ENCODE measurements around the gene TCP11.

The TCP11 gene

DNA sequence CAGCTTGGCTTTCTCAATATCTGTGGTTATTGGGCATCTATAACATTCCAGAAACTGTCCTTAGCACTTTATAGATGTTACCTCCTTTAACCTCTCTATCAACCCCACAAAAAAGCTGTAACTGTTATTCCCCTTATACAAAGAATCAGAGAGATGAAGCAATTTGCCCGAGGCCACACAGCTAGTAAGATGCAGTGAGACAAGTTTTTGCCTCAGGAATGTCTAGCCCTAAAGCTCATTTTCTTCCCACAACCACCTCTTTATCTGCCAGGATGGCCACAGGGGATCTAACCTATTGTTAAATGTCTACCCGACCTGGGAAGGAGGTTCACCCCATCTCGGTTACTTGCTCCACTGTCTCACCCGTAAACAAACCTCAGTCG lies 31.9 kb upstream of the TCP11 start:
- no peak for DNase-seq (ENCODE audit: low spot score)

- no peak for DNase-seq (ENCODE audit: low spot score)
Measured at GRCh38 chr6:35170891-35171290, 29.8 kb upstream of the TCP11 start.

- DNase-seq (ENCODE audit: low spot score): no peak
Measured at GRCh38 chr6:35170166-35170565, 29.0 kb upstream of the TCP11 start.

- DNase-seq (ENCODE audit: low spot score): no peak
Measured at GRCh38 chr6:35168461-35168861, 27.3 kb upstream of the TCP11 start.

DNA sequence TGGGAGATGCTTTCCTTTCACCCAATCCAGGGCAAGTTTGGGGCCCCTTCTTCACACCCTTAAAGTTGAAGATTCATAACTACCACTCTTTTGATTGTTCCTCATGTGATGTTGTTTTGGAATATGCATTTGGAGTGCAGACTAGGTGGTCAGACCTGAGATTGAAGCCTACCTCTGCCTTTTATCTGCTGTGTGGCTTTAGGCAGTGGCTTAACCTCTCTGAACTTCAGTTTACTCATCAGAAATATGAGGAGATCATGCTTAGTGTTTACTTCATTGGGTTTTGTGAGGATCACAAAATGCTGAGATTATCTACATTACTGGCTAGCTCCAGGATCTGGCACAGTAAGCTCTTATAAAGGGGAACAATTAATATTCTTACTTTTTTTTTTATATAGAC lies 26.4 kb upstream of the TCP11 start:
- DNase-seq (ENCODE audit: low spot score): no peak

DNA sequence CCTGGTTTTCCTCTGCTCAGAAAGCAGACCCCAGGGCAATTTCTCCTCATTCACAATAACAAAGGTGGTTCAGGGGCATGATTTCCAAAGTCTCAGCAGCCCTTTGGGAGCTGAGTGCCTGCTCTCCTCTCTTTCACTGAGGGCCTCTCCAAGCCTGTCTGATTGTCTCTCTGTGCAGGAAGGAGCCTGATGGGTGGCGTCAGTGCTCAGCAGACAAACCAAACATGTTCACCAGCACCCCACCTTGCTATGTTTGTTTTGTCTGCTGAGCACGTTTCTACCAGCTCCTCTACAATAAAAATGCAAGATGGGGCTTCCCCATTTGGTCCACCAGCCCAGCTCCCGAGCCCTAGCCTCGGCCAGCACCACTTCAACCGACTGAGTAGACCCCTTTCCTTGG lies 25.4 kb upstream of the TCP11 start:
- DNase-seq (ENCODE audit: low spot score): no peak

DNA sequence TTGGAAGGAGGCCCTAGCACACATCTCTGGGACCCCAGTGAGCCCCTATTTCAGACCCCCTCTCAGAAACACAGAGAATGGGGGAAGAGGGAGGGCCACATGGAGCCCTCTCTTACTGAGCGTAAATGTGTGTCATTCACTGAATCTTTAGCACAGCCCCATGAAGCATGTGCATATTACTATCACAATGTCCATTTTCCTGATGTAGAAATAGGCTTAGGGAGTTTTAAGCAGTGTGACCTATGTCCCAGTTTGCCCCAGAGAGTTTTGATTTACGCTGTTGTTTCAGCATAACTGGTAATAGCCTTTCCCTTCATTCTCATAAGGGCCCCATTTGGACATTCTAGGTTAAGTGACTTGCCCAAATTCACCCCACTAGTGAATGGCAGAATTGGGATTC lies 25.0 kb upstream of the TCP11 start:
- no peak for DNase-seq (ENCODE audit: low spot score)

- DNase-seq (ENCODE audit: low spot score): no peak
Measured at GRCh38 chr6:35165630-35166071, 24.5 kb upstream of the TCP11 start.

DNA sequence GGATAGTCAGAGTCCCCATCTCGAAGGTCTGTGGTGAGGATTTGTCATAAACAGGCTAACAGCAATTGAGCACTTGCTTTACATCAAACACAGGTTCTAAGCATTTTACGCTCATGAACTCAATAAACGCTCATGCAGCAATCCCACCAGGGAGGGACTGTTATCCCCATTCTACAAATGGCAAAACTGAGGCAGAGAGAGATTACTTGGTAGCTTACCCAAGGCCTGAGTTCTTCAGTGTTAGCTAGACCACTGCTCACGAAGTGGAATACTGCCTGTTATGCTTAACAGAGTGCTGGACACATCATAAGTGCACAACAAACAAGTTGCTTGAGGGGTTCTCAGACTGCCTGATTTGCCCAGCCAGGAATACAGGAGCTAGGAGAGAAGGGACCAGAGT lies 23.7 kb upstream of the TCP11 start:
- DNase-seq (ENCODE audit: low spot score): no peak

GRCh38 chr6:35164277-35164676 lies 23.1 kb upstream of the TCP11 start:
- no peak for DNase-seq (ENCODE audit: low spot score)

DNA sequence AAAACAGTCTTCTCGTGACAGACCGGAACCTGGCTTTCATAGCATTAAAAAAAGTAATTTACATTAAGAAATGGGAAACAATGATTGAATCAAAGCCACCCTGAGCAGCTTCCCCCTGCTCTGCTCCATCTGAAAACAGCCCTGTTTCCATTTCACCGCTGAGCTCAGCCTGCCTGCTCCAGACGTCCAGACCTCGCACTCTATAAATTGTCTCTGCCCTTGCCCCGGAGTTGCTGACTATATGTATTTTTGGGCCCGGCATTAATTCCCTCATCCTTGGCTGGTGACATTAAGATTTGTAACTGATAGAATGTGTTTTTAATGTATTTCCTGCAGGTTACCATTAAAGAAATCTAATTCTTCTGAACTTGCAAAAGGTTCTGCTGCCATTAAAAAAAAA lies 22.7 kb upstream of the TCP11 start:
- DNase-seq (ENCODE audit: low spot score): no peak

- no peak for DNase-seq (ENCODE audit: low spot score)
Measured at GRCh38 chr6:35161776-35162607, 20.9 kb upstream of the TCP11 start.

DNA sequence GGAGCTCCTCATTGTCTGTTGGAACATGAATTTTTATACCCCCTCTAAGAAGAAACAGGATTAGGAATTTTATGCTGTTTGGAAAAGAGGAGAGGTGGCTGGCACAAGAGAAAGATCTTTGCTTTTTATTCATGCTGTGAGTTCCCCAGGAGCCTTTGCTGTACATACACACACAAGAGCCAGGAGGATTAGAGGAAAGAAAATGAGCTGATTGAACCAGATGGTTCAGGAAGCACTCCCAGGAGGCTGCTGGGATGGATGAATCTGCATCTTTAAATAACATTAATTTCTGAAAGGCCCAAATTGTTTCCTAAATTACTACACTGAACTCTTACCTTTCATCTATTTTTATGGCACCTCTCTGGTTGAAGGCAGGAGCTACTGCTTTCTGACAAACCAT lies 20.1 kb upstream of the TCP11 start:
- no peak for DNase-seq (ENCODE audit: low spot score)

DNA sequence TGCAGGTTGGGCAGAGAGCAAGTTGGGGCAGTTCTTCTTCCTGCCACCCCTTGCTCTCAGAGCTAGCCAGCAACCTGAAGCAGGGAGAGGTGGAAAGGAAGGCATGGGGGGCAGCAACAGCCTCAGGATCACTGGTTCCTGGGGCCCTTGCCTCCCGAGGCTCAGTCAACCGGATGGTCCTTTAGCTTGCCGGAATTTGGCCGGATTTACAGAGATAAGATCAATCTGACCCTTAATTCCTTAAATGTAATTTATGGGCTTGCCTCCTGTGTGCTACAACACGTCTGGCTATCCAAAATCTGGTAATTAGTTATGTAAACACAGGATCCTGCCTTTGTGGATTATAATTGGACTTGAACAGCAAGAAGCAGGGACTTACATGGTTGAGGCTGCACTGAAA lies 19.5 kb upstream of the TCP11 start:
- no peak for DNase-seq (ENCODE audit: low spot score)

DNA sequence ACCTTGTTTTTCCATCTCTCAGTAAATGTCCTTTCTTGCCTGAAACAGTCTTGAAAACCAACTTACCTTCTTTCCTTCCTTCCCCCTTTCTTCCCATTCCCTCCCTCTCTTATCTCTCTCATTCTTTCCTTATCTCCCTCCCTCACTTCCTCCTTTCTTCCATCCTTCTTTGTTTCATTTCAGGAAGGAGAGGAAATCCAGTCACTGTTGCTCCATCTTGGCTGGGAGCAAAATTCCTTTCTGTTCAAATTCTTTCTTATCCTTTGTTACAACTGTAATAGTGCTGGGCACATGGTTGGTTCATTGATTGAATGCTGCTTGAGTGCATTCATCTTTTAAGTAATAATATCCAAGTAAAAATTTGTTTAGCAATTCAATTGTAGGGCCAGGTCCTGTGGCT lies 17.4 kb upstream of the TCP11 start:
- no peak for DNase-seq (ENCODE audit: low spot score)

DNA sequence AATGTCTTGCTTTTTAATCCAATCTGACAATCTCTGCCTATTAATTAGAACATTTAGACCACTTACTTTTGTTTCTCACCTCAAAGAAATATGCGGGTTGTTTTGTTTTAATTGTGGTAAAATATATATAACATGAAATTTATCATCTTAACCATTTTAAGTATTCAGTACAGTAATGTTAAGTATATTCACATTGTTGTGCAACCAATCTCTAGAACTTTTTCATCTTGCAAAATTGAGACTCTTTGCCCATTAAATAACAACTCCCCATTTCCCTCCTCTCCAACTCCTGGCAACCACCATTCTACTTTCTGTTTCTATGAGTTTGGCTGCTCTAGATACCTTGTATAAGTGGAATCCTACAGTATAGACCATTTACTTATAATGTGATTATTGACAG lies 13.8 kb upstream of the TCP11 start:
- DNase-seq (ENCODE audit: low spot score): no peak

DNA sequence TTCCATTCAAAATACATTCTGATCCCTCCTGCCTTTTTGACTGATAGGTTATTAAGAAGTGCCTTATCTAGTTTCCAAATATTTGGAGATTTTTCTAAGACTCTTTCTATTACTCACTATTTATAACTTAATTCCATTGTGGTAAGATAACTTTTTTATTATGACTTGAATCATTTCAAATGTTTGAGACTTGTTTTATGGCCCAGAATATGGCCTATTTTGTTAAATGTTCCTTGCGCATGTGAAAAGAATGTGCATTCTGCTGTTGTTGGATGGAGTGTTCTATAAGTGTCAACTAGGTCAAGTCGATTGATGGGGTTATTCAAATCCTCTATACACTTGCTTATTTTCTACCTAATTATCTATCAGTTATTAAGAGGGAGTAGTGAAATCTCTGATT lies 13.1 kb upstream of the TCP11 start:
- DNase-seq (ENCODE audit: low spot score): no peak

DNA sequence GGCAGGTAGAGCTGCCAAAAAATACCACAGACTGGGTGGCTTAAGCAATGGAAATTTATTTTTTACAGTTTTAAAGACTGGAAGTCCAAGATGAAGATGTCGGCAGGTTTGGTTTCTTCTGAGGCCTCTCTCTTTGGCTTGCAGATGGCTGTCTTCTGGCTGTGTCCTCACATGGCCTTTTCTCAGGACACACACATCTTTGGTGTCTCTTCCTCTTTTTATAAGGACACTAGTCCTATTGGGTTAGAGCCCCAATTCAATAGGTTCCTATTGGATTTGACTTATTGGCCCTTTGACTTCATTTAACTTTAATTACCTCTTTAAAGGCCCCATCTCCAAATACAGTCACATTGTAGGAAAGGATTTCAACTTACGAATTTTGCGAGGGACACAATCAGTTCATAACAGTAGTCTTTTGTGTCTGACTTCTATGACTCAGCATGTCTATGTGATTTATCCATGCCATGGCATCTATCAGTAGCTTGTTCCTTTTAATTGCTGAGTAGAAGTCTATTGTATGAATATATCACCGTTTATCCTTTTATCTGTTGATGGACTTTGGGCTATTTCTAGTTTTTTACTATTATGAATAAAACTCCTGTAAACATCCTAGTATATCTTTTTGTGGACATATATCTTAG lies 11.0 kb upstream of the TCP11 start:
- peak; percentile 83 for DNase-seq (ENCODE audit: low spot score)

DNA sequence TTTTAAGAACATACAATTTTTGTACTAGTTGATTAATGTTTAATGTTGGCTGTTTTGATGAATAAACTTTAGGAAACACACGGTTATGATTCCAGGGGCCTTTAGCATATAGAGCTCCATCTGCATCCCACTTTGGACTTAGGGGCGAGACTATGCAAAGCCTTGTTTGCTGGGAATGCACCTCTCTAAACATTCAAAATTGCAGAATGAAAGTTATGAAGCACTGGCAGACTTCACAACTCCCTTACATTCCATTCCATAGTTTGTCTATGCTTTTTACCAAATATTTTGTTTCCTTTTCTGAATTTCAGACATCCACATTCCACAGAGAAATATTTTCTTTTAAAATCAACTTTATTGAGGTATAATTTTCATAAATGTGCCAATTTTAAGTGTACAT lies 10.3 kb upstream of the TCP11 start:
- DNase-seq (ENCODE audit: low spot score): no peak

DNA sequence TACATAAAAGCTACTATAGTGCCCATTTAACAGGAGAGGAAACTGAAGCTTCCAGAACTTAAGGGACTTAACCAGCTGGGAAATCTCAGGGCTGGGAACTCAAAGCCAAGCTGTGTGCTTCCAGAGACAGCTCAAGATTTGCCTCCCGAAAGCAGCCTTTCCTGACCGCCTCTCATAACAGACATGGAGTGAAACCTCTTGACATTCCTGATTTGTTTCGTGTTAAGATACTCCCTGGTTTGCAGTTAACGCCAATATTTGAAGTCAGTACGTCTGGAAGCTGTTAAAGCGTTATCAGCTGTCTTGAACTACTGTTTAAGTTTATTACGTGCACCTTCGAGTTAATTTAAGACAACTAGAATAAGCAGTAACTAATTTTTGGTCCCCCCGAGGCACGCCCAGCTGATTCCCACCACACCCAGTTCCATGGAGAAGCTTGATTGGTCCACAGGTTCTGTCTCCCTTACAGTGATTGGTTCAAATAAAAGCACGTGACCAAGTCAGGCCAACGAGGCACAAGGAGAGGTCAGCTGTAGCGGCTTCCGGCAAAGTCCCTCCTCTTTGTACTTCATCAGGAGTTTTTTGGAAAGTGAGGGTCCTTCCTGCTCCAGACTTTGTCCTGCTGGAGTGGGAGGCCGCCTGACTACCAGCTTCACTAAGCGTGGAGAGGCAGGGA lies 8.9 kb upstream of the TCP11 start:
- no peak for DNase-seq (ENCODE audit: low spot score)

DNA sequence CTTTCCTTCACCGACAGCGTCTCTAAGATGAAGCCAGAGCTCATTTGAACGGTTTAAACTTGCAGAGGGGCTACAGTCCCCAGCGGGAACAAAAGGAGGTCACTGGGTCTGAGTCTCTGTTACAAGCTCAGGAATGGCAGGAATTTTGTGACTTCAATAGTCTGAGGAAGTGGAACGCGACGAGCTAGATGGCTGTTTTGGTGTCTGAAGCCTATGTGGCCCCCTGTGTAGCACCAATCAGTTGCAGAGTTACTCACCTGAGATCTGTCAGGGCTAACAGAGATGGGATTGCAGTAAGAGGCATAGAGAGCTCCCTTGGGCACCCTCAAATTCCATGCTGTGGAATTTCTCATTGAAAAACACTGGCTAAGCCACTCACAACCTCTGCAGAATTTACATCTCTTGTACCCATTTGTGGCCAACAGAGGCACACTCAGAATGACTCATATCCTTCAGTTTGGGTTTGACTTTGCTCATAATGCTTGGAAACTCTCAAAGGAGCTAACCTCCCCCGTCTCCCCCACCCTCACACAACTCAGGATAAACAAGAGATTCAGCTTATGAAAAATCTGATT lies 7.1 kb upstream of the TCP11 start:
- DNase-seq (ENCODE audit: low spot score): no peak

- DNase-seq (ENCODE audit: low spot score): no peak
Measured at GRCh38 chr6:35147486-35147885, 6.3 kb upstream of the TCP11 start.

- no peak for DNase-seq (ENCODE audit: low spot score)
Measured at GRCh38 chr6:35147026-35147425, 5.9 kb upstream of the TCP11 start.

All from COLO829 (cell line).